ENCODE data around the gene SNX9.

The SNX9 gene

DNA sequence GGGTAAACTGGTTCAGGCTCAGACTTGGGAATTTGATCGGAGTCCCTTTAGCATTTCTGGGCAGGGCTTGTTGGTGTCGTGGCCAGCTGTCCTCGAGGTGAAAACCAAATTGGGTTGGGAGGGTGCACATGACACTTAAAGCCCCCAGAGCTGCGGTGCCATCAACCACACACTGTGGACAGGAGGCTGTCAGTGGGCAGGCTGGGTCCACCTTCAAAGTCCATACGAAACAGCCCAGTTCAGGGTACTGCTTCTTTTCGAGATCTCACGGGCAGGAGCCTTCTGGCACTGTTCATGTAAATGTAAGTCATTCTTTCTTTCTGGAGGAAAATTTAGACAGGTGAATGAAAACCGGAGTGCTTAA, 165.6 kb downstream of the SNX9 start:
- Histone ChIP-seq H3K9me3 (ENCODE audit: insufficient read depth, low read depth, low read length) (no peaks in the 10 kb centered on the region), H3K4me3 (ENCODE audit: low read depth, low read length) (no peak overlapping the region), H4K8ac (ENCODE audit: low read depth, low read length) (no peak overlapping the region), H3K4me1 (ENCODE audit: control insufficient read depth in 1 of 2, insufficient read depth in 2 of 2, low read length in 2 of 2) (peaks cover 27 to 33% of the 10 kb centered on the region in 2 experiments), H2AK5ac (ENCODE audit: low read length) (no peak overlapping the region), H3K14ac (ENCODE audit: low read length) (no peak overlapping the region), H2BK5ac (ENCODE audit: low read depth, low read length, poor library complexity) (no peak overlapping the region), H3K79me2 (ENCODE audit: control insufficient read depth, insufficient read depth, low read length, poor library complexity) (peaks cover 20% of the 10 kb centered on the region), H4K12ac (ENCODE audit: low read depth, low read length) (no peak overlapping the region), H3K79me1 (ENCODE audit: low read length) (peaks cover 8% of the 10 kb centered on the region), H3K4ac (ENCODE audit: low read depth, low read length) (peak overlapping the region; percentile 57), H3K9ac (ENCODE audit: low read length) (no peak overlapping the region), H3K27me3 (ENCODE audit: insufficient read depth, low read length) (no peaks in the 10 kb centered on the region), H3K23ac (ENCODE audit: low read length) (no peak overlapping the region), H4K91ac (ENCODE audit: low read depth, low read length) (peak overlapping the region; percentile 3), H3K27ac (ENCODE audit: low read depth, low read length) (no peak overlapping the region), H3K18ac (ENCODE audit: low read length) (no peak overlapping the region), H3K36me3 (ENCODE audit: control insufficient read depth in 1 of 2, insufficient read depth in 2 of 2, low read length in 2 of 2) (no peaks in the 10 kb centered on the region), H2BK12ac (ENCODE audit: low read length) (peak overlapping the region; percentile 45), H3K4me2 (ENCODE audit: low read length) (no peak overlapping the region), H2BK120ac (ENCODE audit: insufficient read depth, low read length, poor library complexity) (no peak overlapping the region), H2AFZ (ENCODE audit: insufficient read depth, low read length, poor library complexity) (no peak overlapping the region)
- no CpG with 5 or more reads among the region's 8 CpGs for WGBS (ENCODE audit: extremely low coverage, insufficient coverage, insufficient read length)
- DNase-seq, result no peak

DNA sequence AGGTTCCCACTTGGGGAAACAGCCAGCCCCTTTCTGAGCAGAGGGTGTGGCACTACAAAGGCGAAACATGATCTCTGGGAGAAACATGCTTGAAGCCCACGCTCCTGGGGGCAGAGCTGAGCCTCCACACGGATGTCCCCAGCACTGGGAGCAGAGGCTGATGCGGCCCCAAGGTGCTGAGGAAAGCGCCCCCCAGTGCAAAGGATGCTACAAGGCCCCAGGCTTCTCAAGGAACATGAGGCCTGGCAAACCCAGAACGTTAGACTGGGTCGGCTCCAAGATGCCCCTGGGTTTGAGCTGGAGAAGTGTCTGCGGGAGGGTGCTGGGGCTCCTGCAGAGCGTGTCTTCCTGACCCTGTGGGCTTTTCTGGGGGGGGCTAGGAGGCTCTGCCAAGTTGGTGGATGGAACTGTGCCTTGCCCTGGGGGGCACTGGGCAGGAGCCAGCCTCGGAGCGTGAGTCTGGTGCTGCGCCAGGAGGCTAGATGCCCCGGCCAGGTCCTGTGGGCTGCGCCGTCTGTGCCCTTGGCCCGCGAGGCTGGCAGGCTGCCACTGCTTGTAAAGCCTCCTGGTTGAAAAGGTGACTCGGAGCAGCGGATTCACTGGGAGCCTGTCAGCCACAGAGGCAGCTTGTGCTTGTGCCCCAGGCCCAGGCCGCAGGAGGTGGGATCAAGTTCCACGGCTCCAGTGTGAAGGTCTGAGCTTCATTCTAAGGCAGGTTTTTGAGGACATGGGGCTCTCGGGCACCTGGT, 166.7 kb downstream of the SNX9 start:
- Histone ChIP-seq H3K18ac (ENCODE audit: low read length) (peak overlapping the region; percentile 24), H2AFZ (ENCODE audit: insufficient read depth, low read length, poor library complexity) (no peak overlapping the region), H3K79me2 (ENCODE audit: control insufficient read depth, insufficient read depth, low read length, poor library complexity) (peaks cover 26% of the 10 kb centered on the region), H3K23ac (ENCODE audit: low read length) (no peak overlapping the region), H4K8ac (ENCODE audit: low read depth, low read length) (no peak overlapping the region), H3K4me3 (ENCODE audit: low read depth, low read length) (no peak overlapping the region), H3K9me3 (ENCODE audit: insufficient read depth, low read depth, low read length) (no peaks in the 10 kb centered on the region), H4K91ac (ENCODE audit: low read depth, low read length) (no peak overlapping the region), H3K9ac (ENCODE audit: low read length) (no peak overlapping the region), H3K36me3 (ENCODE audit: control insufficient read depth in 1 of 2, insufficient read depth in 2 of 2, low read length in 2 of 2) (no peaks in the 10 kb centered on the region), H2AK5ac (ENCODE audit: low read length) (no peak overlapping the region), H3K14ac (ENCODE audit: low read length) (peak overlapping the region; percentile 21), H3K4me1 (ENCODE audit: control insufficient read depth in 1 of 2, insufficient read depth in 2 of 2, low read length in 2 of 2) (peaks cover 35 to 38% of the 10 kb centered on the region in 2 experiments), H3K79me1 (ENCODE audit: low read length) (peaks cover 7% of the 10 kb centered on the region), H2BK5ac (ENCODE audit: low read depth, low read length, poor library complexity) (no peak overlapping the region), H4K12ac (ENCODE audit: low read depth, low read length) (no peak overlapping the region), H3K27me3 (ENCODE audit: insufficient read depth, low read length) (no peaks in the 10 kb centered on the region), H3K4me2 (ENCODE audit: low read length) (no peak overlapping the region), H3K4ac (ENCODE audit: low read depth, low read length) (peak overlapping the region; percentile 42), H2BK12ac (ENCODE audit: low read length) (no peak overlapping the region), H3K27ac (ENCODE audit: low read depth, low read length) (no peak overlapping the region), H2BK120ac (ENCODE audit: insufficient read depth, low read length, poor library complexity) (no peak overlapping the region)
- no CpG with 5 or more reads among the region's 22 CpGs for WGBS (ENCODE audit: extremely low coverage, insufficient coverage, insufficient read length)
- no peak for DNase-seq

DNA sequence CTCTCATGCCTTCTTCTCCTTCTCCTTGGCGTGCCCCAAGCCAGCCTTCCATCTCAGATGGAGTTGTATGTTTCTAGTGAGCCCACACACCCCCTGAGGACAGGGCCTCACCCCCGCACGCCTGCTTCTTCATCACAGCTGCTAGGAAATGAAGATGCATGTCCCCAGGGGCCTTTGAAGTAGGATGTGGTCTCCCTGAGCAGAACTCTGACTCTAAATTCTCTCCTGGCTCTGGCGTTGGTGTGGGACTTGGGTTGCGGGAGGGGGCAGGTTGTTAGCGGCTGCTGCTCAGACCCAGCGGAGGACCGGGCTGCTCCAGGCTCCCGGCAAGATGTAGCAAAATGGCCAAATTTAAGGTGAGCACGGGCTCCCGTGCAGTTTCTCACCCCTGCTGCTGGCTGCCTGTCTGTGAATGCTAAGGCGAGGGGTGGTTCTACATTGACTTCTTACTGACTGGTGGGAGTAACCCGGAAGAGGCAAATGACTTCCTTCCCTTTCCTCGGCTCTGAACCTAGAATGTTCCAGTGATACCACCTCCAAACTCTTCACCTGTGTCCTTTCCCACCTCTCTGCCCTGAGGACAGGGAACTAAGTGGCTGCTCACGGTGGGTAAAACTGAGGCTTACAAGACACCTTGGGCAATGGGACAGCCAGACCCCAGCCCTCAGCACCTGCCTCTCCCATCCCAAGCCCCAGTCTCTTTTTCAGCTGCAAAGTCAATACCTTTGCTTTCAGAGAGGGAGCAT, 167.4 kb downstream of the SNX9 start:
- no peak overlapping the region for H3K14ac ChIP-seq (ENCODE audit: low read length)
- H3K27ac ChIP-seq (ENCODE audit: low read depth, low read length), result no peak overlapping the region
- H3K4me3 ChIP-seq (ENCODE audit: low read depth, low read length), result no peak overlapping the region
- H4K91ac ChIP-seq (ENCODE audit: low read depth, low read length), result no peak overlapping the region
- H2BK120ac ChIP-seq (ENCODE audit: insufficient read depth, low read length, poor library complexity), result no peak overlapping the region
- H3K23ac ChIP-seq (ENCODE audit: low read length), result no peak overlapping the region
- H3K4me1 ChIP-seq (ENCODE audit: control insufficient read depth in 1 of 2, insufficient read depth in 2 of 2, low read length in 2 of 2), result peaks cover 31 to 35% of the 10 kb centered on the region in 2 experiments
- no peak overlapping the region for H4K12ac ChIP-seq (ENCODE audit: low read depth, low read length)
- H4K8ac ChIP-seq (ENCODE audit: low read depth, low read length), result no peak overlapping the region
- H3K36me3 ChIP-seq (ENCODE audit: control insufficient read depth in 1 of 2, insufficient read depth in 2 of 2, low read length in 2 of 2), result no peaks in the 10 kb centered on the region
- H3K4ac ChIP-seq (ENCODE audit: low read depth, low read length), result peak overlapping the region; percentile 32
- no peak overlapping the region for H3K9ac ChIP-seq (ENCODE audit: low read length)
- H2BK5ac ChIP-seq (ENCODE audit: low read depth, low read length, poor library complexity), result no peak overlapping the region
- H3K79me1 ChIP-seq (ENCODE audit: low read length), result peaks cover 6% of the 10 kb centered on the region
- H2AK5ac ChIP-seq (ENCODE audit: low read length), result no peak overlapping the region
- peaks cover 27% of the 10 kb centered on the region for H3K79me2 ChIP-seq (ENCODE audit: control insufficient read depth, insufficient read depth, low read length, poor library complexity)
- no peaks in the 10 kb centered on the region for H3K27me3 ChIP-seq (ENCODE audit: insufficient read depth, low read length)
- no peak overlapping the region for H2AFZ ChIP-seq (ENCODE audit: insufficient read depth, low read length, poor library complexity)
- H2BK12ac ChIP-seq (ENCODE audit: low read length), result no peak overlapping the region
- no peak overlapping the region for H3K4me2 ChIP-seq (ENCODE audit: low read length)
- DNase-seq, result no peak
- H3K9me3 ChIP-seq (ENCODE audit: insufficient read depth, low read depth, low read length), result no peaks in the 10 kb centered on the region
- H3K18ac ChIP-seq (ENCODE audit: low read length), result no peak overlapping the region
- no CpG with 5 or more reads among the region's 15 CpGs for WGBS (ENCODE audit: extremely low coverage, insufficient coverage, insufficient read length)

DNA sequence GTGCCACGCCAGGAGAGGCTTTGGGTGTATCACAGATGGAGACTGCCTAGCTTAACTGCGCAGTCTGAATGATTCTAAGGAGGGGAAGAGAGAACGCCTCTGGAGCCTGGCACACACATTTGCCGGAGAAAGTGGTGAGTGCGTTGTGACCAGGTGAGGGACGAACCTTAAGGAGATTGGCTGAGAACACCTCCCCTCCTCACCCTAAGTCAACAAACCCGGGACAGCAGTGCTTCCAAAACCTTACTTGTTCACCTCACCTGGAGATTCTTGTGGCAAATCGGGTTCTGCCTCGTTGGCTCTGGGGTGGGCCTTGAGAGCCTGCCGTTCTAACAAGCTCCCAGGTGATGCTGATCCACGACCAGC, 168.0 kb downstream of the SNX9 start:
- no peaks in the 10 kb centered on the region for H3K9me3 ChIP-seq (ENCODE audit: insufficient read depth, low read depth, low read length)
- peaks cover 28 to 31% of the 10 kb centered on the region in 2 experiments for H3K4me1 ChIP-seq (ENCODE audit: control insufficient read depth in 1 of 2, insufficient read depth in 2 of 2, low read length in 2 of 2)
- no peak overlapping the region for H4K91ac ChIP-seq (ENCODE audit: low read depth, low read length)
- no peak overlapping the region for H3K14ac ChIP-seq (ENCODE audit: low read length)
- no peak overlapping the region for H2BK12ac ChIP-seq (ENCODE audit: low read length)
- no peak overlapping the region for H3K9ac ChIP-seq (ENCODE audit: low read length)
- no peak for DNase-seq
- H3K79me2 ChIP-seq (ENCODE audit: control insufficient read depth, insufficient read depth, low read length, poor library complexity), result peaks cover 28% of the 10 kb centered on the region
- no peak overlapping the region for H2BK120ac ChIP-seq (ENCODE audit: insufficient read depth, low read length, poor library complexity)
- H4K12ac ChIP-seq (ENCODE audit: low read depth, low read length), result no peak overlapping the region
- H2AFZ ChIP-seq (ENCODE audit: insufficient read depth, low read length, poor library complexity), result no peak overlapping the region
- H3K18ac ChIP-seq (ENCODE audit: low read length), result no peak overlapping the region
- H3K36me3 ChIP-seq (ENCODE audit: control insufficient read depth in 1 of 2, insufficient read depth in 2 of 2, low read length in 2 of 2), result no peaks in the 10 kb centered on the region
- WGBS (ENCODE audit: extremely low coverage, insufficient coverage, insufficient read length), result no CpG with 5 or more reads among the region's 11 CpGs
- H3K27ac ChIP-seq (ENCODE audit: low read depth, low read length), result no peak overlapping the region
- H3K4me3 ChIP-seq (ENCODE audit: low read depth, low read length), result no peak overlapping the region
- H4K8ac ChIP-seq (ENCODE audit: low read depth, low read length), result no peak overlapping the region
- no peak overlapping the region for H3K4me2 ChIP-seq (ENCODE audit: low read length)
- no peak overlapping the region for H3K23ac ChIP-seq (ENCODE audit: low read length)
- no peak overlapping the region for H2BK5ac ChIP-seq (ENCODE audit: low read depth, low read length, poor library complexity)
- no peaks in the 10 kb centered on the region for H3K27me3 ChIP-seq (ENCODE audit: insufficient read depth, low read length)
- no peak overlapping the region for H3K4ac ChIP-seq (ENCODE audit: low read depth, low read length)
- H3K79me1 ChIP-seq (ENCODE audit: low read length), result peaks cover 3% of the 10 kb centered on the region
- H2AK5ac ChIP-seq (ENCODE audit: low read length), result no peak overlapping the region

Measured in trophoblast cell (in vitro differentiated cells and primary cell).